OCI-LY1 (cell line): Measurements from ENCODE around the gene LRRTM3.

ENCODE experiments used
- H2AFZ ChIP-seq: fragments of 200-600 bp; sonication (generic), shearing (Covaris generic); 2 replicates; pipeline ENCODE4 v1.6.0; 2014; ENCODE audit warnings: antibody characterized with exemption, mild to moderate bottlenecking, low read length
- H3F3A ChIP-seq: fragments of 200-600 bp; sonication (generic), shearing (Covaris generic); 2 replicates; pipeline ENCODE4 v1.6.0; 2014; ENCODE audit warnings: mild to moderate bottlenecking, antibody characterized with exemption, low read length, moderate library complexity; ENCODE audit not compliant: insufficient read depth
- H3K27ac ChIP-seq: fragments of 200-600 bp; sonication (generic); 2 replicates; pipeline ENCODE4 v1.5.1; 2014; ENCODE audit warnings: low read length, mixed run types, mild to moderate bottlenecking, low read depth; ENCODE audit not compliant: poor library complexity, severe bottlenecking
- H3K27me3 ChIP-seq: fragments of 200-600 bp; sonication (generic); 2 replicates; pipeline ENCODE4 v1.6.0; 2014; ENCODE audit warnings: antibody characterized with exemption, mild to moderate bottlenecking, low read length, moderate library complexity; ENCODE audit not compliant: insufficient read depth
- H3K36me3 ChIP-seq: fragments of 200-600 bp; sonication (generic); 2 replicates; pipeline ENCODE4 v1.6.1; 2014; ENCODE audit warnings: mild to moderate bottlenecking, antibody characterized with exemption, low read length, moderate library complexity, mixed read lengths; ENCODE audit not compliant: insufficient read depth
- H3K4me1 ChIP-seq: fragments of 200-600 bp; sonication (generic); 2 replicates; pipeline ENCODE4 v1.5.1; 2014; ENCODE audit warnings: mild to moderate bottlenecking, low read length, moderate library complexity; ENCODE audit not compliant: insufficient read depth, severe bottlenecking
- H3K4me2 ChIP-seq: fragments of 200-600 bp; sonication (generic), shearing (Covaris generic); 2 replicates; pipeline ENCODE4 v1.6.1; 2014; ENCODE audit warnings: low read length
- H3K4me3 ChIP-seq: fragments of 200-600 bp; sonication (generic); 2 replicates; pipeline ENCODE4 v1.5.1; 2014; ENCODE audit warnings: low read length, low read depth, mild to moderate bottlenecking, mixed read lengths; ENCODE audit not compliant: poor library complexity, severe bottlenecking
- H3K79me2 ChIP-seq: fragments of 200-600 bp; shearing (Covaris generic); 2 replicates; pipeline ENCODE4 v1.6.1; 2016; ENCODE audit warnings: mixed run types, low read length, mixed read lengths; ENCODE audit not compliant: insufficient read depth
- H3K9ac ChIP-seq: fragments of 200-600 bp; sonication (generic), shearing (Covaris generic); 2 replicates; pipeline ENCODE4 v1.6.1; 2014; ENCODE audit warnings: mild to moderate bottlenecking, low read length, mixed read lengths
- H3K9me2 ChIP-seq: fragments of 200-600 bp; sonication (generic), shearing (Covaris generic); 2 replicates; pipeline ENCODE4 v1.6.1; 2014; ENCODE audit warnings: low read depth, mild to moderate bottlenecking, low read length, mixed read lengths
- H3K9me3 ChIP-seq: fragments of 200-600 bp; shearing (Covaris generic); 2 replicates; pipeline ENCODE4 v1.6.1; 2014; ENCODE audit warnings: low read length, mixed read lengths
- H4K20me1 ChIP-seq: fragments of 200-600 bp; sonication (generic), shearing (Covaris generic); 2 replicates; pipeline ENCODE4 v1.6.0; 2016; ENCODE audit warnings: mild to moderate bottlenecking, low read length; ENCODE audit not compliant: insufficient read depth
- EZH2 ChIP-seq: fragments of 200-600 bp; sonication (generic), shearing (Covaris generic); IDR thresholded peaks from 2 replicates; pipeline ENCODE4 v1.8.0; 2017; ENCODE audit warnings: borderline replicate concordance, mixed run types, mild to moderate bottlenecking, antibody characterized with exemption, low read length, moderate library complexity, mixed read lengths
- TF ChIP-seq, protein P1 (sequence below): fragments of 200-600 bp; sonication (generic), shearing (Covaris generic); IDR thresholded peaks from 2 replicates; pipeline ENCODE4 v1.5.1; 2017; ENCODE audit warnings: mild to moderate bottlenecking, antibody characterized with exemption, low read length, moderate library complexity, mixed read lengths

Gene LRRTM3

GRCh38 chr10:66919248-66919647, 6.6 kb upstream of the LRRTM3 start:
- no peaks in the 10 kb centered on the region for H3K9me2 ChIP-seq
- no peaks in the 10 kb centered on the region for H3K9me3 ChIP-seq
- H3K4me1 ChIP-seq: no peaks in the 10 kb centered on the region
- no peaks in the 10 kb centered on the region for H3K27me3 ChIP-seq
- no peaks in the 10 kb centered on the region for H3F3A ChIP-seq
- no peak for TF ChIP-seq EZH2
- TF ChIP-seq, protein P1, sequence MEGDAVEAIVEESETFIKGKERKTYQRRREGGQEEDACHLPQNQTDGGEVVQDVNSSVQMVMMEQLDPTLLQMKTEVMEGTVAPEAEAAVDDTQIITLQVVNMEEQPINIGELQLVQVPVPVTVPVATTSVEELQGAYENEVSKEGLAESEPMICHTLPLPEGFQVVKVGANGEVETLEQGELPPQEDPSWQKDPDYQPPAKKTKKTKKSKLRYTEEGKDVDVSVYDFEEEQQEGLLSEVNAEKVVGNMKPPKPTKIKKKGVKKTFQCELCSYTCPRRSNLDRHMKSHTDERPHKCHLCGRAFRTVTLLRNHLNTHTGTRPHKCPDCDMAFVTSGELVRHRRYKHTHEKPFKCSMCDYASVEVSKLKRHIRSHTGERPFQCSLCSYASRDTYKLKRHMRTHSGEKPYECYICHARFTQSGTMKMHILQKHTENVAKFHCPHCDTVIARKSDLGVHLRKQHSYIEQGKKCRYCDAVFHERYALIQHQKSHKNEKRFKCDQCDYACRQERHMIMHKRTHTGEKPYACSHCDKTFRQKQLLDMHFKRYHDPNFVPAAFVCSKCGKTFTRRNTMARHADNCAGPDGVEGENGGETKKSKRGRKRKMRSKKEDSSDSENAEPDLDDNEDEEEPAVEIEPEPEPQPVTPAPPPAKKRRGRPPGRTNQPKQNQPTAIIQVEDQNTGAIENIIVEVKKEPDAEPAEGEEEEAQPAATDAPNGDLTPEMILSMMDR: no peak
- no peaks in the 10 kb centered on the region for H3K79me2 ChIP-seq
- no peak overlapping the region for H3K27ac ChIP-seq
- no peaks in the 10 kb centered on the region for H3K36me3 ChIP-seq
- H3K4me3 ChIP-seq: no peak overlapping the region
- no peak overlapping the region for H2AFZ ChIP-seq
- H3K9ac ChIP-seq: no peak overlapping the region
- no peak overlapping the region for H3K4me2 ChIP-seq
- no peaks in the 10 kb centered on the region for H4K20me1 ChIP-seq

- TF ChIP-seq, protein P1: no peak
- TF ChIP-seq EZH2: no peak
- Histone ChIP-seq H2AFZ (no peak overlapping the region), H3K27ac (no peak overlapping the region), H3K9ac (no peak overlapping the region), H3K9me2 (no peaks in the 10 kb centered on the region), H3K4me1 (no peaks in the 10 kb centered on the region), H4K20me1 (no peaks in the 10 kb centered on the region), H3K27me3 (no peaks in the 10 kb centered on the region), H3K4me3 (no peak overlapping the region), H3K4me2 (no peak overlapping the region), H3K9me3 (no peaks in the 10 kb centered on the region), H3K79me2 (no peaks in the 10 kb centered on the region), H3K36me3 (no peaks in the 10 kb centered on the region), H3F3A (no peaks in the 10 kb centered on the region)
Observed at GRCh38 chr10:66924674-66925345, 1.0 kb upstream of the LRRTM3 start.

GRCh38 chr10:66925373-66925772, 463 bp upstream of the LRRTM3 start:
- Histone ChIP-seq H3K4me1 (no peaks in the 10 kb centered on the region), H3K36me3 (no peaks in the 10 kb centered on the region), H3K4me3 (no peak overlapping the region), H3K27me3 (no peaks in the 10 kb centered on the region), H3K27ac (no peak overlapping the region), H3F3A (no peaks in the 10 kb centered on the region), H3K79me2 (no peaks in the 10 kb centered on the region), H3K9me2 (no peaks in the 10 kb centered on the region), H3K9me3 (no peaks in the 10 kb centered on the region), H3K4me2 (no peak overlapping the region), H3K9ac (no peak overlapping the region), H2AFZ (no peak overlapping the region), H4K20me1 (no peaks in the 10 kb centered on the region)
- TF ChIP-seq EZH2: no peak
- TF ChIP-seq, protein P1: no peak
